Testis (tissue), 2 donors: ENCODE results near the gene SYTL2.

Source experiments
- CTCF ChIP-seq, 3 experiments: fragments of 450-650 bp in 2 of 3; fragments of 200-600 bp in 1 of 3; sonication (generic) in 1 of 3; IDR thresholded peaks; one replicate each; pipeline ENCODE4 v1.5.1; 2016 to 2019; ENCODE audit warnings: antibody characterized with exemption in 3 of 3, mild to moderate bottlenecking in 2 of 3, moderate library complexity in 1 of 3
- POLR2A ChIP-seq: fragments of 450-650 bp; IDR thresholded peaks from one replicate; pipeline ENCODE4 v1.6.1; 2017; ENCODE audit warnings: antibody characterized with exemption, mild to moderate bottlenecking, moderate library complexity

- TF ChIP-seq POLR2A, result no peak
- no peak for TF ChIP-seq CTCF (IDR thresholded peaks at IDR 0.05)
Observed at GRCh38 chr11:85791409-85791990, 19.4 kb downstream of the SYTL2 start.
